Suprapubic skin (tissue), 4 donors: Measurements from ENCODE around the gene BOD1L2. TPM values are rescaled to one million over a fixed set of nuclear protein-coding genes. Genes with fewer than 3 reads are reported as not detected.

Experiments used
- DNase-seq, 2 donors: peaks; one replicate each; pipeline ENCODE4 v3.0.0-alpha.2; 2019; ENCODE audit warnings: low spot score in 2 of 2
- H3K27ac ChIP-seq: fragments of 200-600 bp; sonication (generic); one replicate; pipeline ENCODE4 v1.5.1; 2019
- H3K27me3 ChIP-seq: fragments of 200-600 bp; sonication (generic); one replicate; pipeline ENCODE4 v1.5.1; 2019
- H3K36me3 ChIP-seq: fragments of 200-600 bp; sonication (generic); one replicate; pipeline ENCODE4 v1.5.1; 2019
- H3K4me1 ChIP-seq: fragments of 200-600 bp; sonication (generic); one replicate; pipeline ENCODE4 v1.5.1; 2019
- H3K4me3 ChIP-seq: fragments of 200-600 bp; sonication (generic); one replicate; pipeline ENCODE4 v1.5.1; 2019; ENCODE audit warnings: mild to moderate bottlenecking
- H3K9me3 ChIP-seq: fragments of 200-600 bp; sonication (generic); one replicate; pipeline ENCODE4 v1.5.1; 2019
- CTCF ChIP-seq, 2 donors: fragments of 200-600 bp in 1 of 2; fragments of 450-650 bp in 1 of 2; sonication (generic) in 1 of 2; IDR thresholded peaks; one replicate each; pipeline ENCODE4 v1.5.1; 2016 to 2019; ENCODE audit warnings: antibody characterized with exemption in 2 of 2, mild to moderate bottlenecking in 1 of 2, moderate library complexity in 1 of 2
- EP300 ChIP-seq: sonication (generic); formaldehyde crosslinking; IDR thresholded peaks from one replicate; pipeline ENCODE4 v1.6.1; 2017; ENCODE audit warnings: antibody characterized with exemption
- POLR2A ChIP-seq, 2 donors: fragments of 450-650 bp; IDR thresholded peaks; one replicate each; pipeline ENCODE4 v1.6.1; 2017; ENCODE audit warnings: antibody characterized with exemption in 2 of 2, mild to moderate bottlenecking in 2 of 2, moderate library complexity in 2 of 2
- POLR2AphosphoS5 ChIP-seq, 3 donors: sonication (generic); formaldehyde crosslinking; IDR thresholded peaks; one replicate each; pipeline ENCODE4 v1.6.1; 2017; ENCODE audit warnings: antibody characterized with exemption in 3 of 3
- WGBS: methylation state at CpG from one replicate; pipeline ENCODE4 v1.1.5; 2018; 5-methylcytosine and 5-hydroxymethylcytosine counted together
- total RNA-seq, 4 donors: library from RNA; depleted of rRNA; stranded (reverse); fragments of >200 nt; gene quantifications; one replicate each; pipeline ENCODE4 v1.1.0, GENCODE V29; 2016

BOD1L2 gene
- total RNA-seq, 4 donors from 2014 or later, result not detected

- H3K4me3 ChIP-seq, result no peak overlapping the region
- H3K36me3 ChIP-seq, result no peaks in the 10 kb centered on the region
- H3K27ac ChIP-seq, result no peak overlapping the region
- H3K4me1 ChIP-seq, result no peaks in the 10 kb centered on the region
- H3K9me3 ChIP-seq, result no peaks in the 10 kb centered on the region
- TF ChIP-seq POLR2A (IDR thresholded peaks at IDR 0.05), result no peak
- TF ChIP-seq EP300, result no peak
- TF ChIP-seq POLR2AphosphoS5 (IDR thresholded peaks at IDR 0.05), result no peak
- peaks cover 12% of the 10 kb centered on the region for H3K27me3 ChIP-seq
- DNase-seq, result no peak
These were observed 15.1 kb upstream of the BOD1L2 start for GRCh38 chr18:57131782-57132181.

GRCh38 chr18:57134618-57135135, 12.2 kb upstream of the BOD1L2 start:
- Histone ChIP-seq H3K36me3 (no peaks in the 10 kb centered on the region), H3K27ac (no peak overlapping the region), H3K4me3 (no peak overlapping the region), H3K27me3 (peaks cover 2% of the 10 kb centered on the region), H3K4me1 (no peaks in the 10 kb centered on the region), H3K9me3 (no peaks in the 10 kb centered on the region)
- DNase-seq, result no peak
- TF ChIP-seq EP300, result no peak
- TF ChIP-seq CTCF (IDR thresholded peaks at IDR 0.05), result no peak
- no peak for TF ChIP-seq POLR2AphosphoS5 (IDR thresholded peaks at IDR 0.05)
- TF ChIP-seq POLR2A (IDR thresholded peaks at IDR 0.05), result no peak
- 41% methylated on average over 4 of the region's 4 CpGs for WGBS

- Histone ChIP-seq H3K27ac (no peak overlapping the region), H3K4me1 (no peaks in the 10 kb centered on the region), H3K27me3 (peaks cover 2% of the 10 kb centered on the region), H3K36me3 (no peaks in the 10 kb centered on the region), H3K9me3 (no peaks in the 10 kb centered on the region), H3K4me3 (no peak overlapping the region)
- WGBS, result 68% methylated on average over 4 of the region's 4 CpGs
- TF ChIP-seq POLR2AphosphoS5 (IDR thresholded peaks at IDR 0.05) (no peak), EP300 (no peak), POLR2A (IDR thresholded peaks at IDR 0.05) (no peak), CTCF (IDR thresholded peaks at IDR 0.05) (no peak)
- no peak for DNase-seq
These were observed 11.2 kb upstream of the BOD1L2 start for GRCh38 chr18:57135699-57136098.

- WGBS, result 90% methylated on average over 3 of the region's 3 CpGs
- peaks cover 2% of the 10 kb centered on the region for H3K27me3 ChIP-seq
- no peak overlapping the region for H3K4me3 ChIP-seq
- no peaks in the 10 kb centered on the region for H3K36me3 ChIP-seq
- no peak overlapping the region for H3K27ac ChIP-seq
- no peaks in the 10 kb centered on the region for H3K4me1 ChIP-seq
- no peak for DNase-seq
- H3K9me3 ChIP-seq, result no peaks in the 10 kb centered on the region
- TF ChIP-seq CTCF (IDR thresholded peaks at IDR 0.05), result no peak
- TF ChIP-seq POLR2AphosphoS5 (IDR thresholded peaks at IDR 0.05), result no peak
- TF ChIP-seq POLR2A (IDR thresholded peaks at IDR 0.05), result no peak
- no peak for TF ChIP-seq EP300
These were observed 9.0 kb upstream of the BOD1L2 start for GRCh38 chr18:57137847-57138246.

GRCh38 chr18:57141208-57142129, 5.4 kb upstream of the BOD1L2 start:
- WGBS, result 46% methylated on average over 10 of the region's 10 CpGs
- TF ChIP-seq CTCF (IDR thresholded peaks at IDR 0.05) (no peak), POLR2A (IDR thresholded peaks at IDR 0.05) (no peak), POLR2AphosphoS5 (IDR thresholded peaks at IDR 0.05) (no peak), EP300 (no peak)
- no peak overlapping the region for H3K27ac ChIP-seq
- DNase-seq, result no peak
- no peaks in the 10 kb centered on the region for H3K9me3 ChIP-seq
- no peaks in the 10 kb centered on the region for H3K4me1 ChIP-seq
- H3K36me3 ChIP-seq, result no peaks in the 10 kb centered on the region
- no peaks in the 10 kb centered on the region for H3K27me3 ChIP-seq
- H3K4me3 ChIP-seq, result no peak overlapping the region
